Activated CD4-positive, alpha-beta T cell treated with anti-CD3 and anti-CD28 coated beads, Interleukin-2, amount 10 ng/mL, durations not matched to agents 7 days and 5 days (primary cell): ENCODE measurements around the gene SORCS2. TPM values are rescaled to one million over a fixed set of nuclear protein-coding genes. Genes with fewer than 3 reads are reported as not detected.

Source experiments
- CTCF ChIA-PET: fragments of 350-600 bp; sonication (Branson Sonifier 250); formaldehyde crosslinking; loops from one replicate; lab custom pipeline; 2021; ENCODE audit warnings: antibody characterized with exemption; lab: Charles Lee
- POLR2A ChIA-PET: fragments of 350-600 bp; sonication (Branson Sonifier 250); formaldehyde crosslinking; loops from one replicate; lab custom pipeline; 2021; ENCODE audit warnings: antibody characterized with exemption; lab: Charles Lee
- DNase-seq: peaks from one replicate; pipeline ENCODE4 v3.0.0-alpha.2; 2020
- H3K27ac Mint-ChIP-seq: one replicate; pipeline ENCODE4 v1.8.0; 2021; ENCODE audit warnings: mild to moderate bottlenecking, moderate library complexity, mixed read lengths
- H3K27me3 Mint-ChIP-seq: one replicate; pipeline ENCODE4 v1.8.0; 2021; ENCODE audit warnings: mixed read lengths
- H3K36me3 Mint-ChIP-seq: one replicate; pipeline ENCODE4 v1.8.0; 2021; ENCODE audit warnings: low read depth, mixed read lengths
- H3K4me1 Mint-ChIP-seq: one replicate; pipeline ENCODE4 v1.8.0; 2021; ENCODE audit warnings: mixed read lengths
- H3K4me3 Mint-ChIP-seq: one replicate; pipeline ENCODE4 v1.8.0; 2021; ENCODE audit warnings: mild to moderate bottlenecking, moderate library complexity, mixed read lengths
- H3K9me3 Mint-ChIP-seq: one replicate; pipeline ENCODE4 v1.8.0; 2021; ENCODE audit warnings: mixed read lengths
- total RNA-seq, 2 experiments: library from RNA; stranded (reverse); gene quantifications; one replicate each; pipeline ENCODE4 v1.2.3, GENCODE V29; 2021

SORCS2 gene
- total RNA-seq, 2 experiments from 2014 or later, result not detected

DNA sequence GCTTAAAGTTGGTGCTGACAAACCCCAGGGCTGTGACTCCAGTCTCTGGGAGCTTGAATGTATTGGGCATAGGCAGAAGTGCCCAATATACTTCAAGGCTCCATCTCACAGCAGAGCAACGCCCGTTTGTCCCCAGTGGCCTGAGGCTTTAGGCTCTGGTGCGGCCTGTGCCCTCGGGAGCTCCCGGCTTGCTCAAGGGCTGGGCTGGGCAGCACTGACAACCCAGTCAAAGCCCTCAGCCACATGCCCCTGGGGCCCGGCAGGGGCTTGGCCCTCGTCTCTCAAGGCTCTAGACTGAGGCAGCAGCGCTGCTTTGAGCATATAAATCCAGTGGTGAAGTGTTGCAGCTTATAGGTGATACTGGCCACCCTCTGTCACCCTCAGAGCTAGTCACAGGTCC lies 543.6 kb downstream of the SORCS2 start:
- Mint-ChIP-seq H3K27me3 (no peaks in the 10 kb centered on the region), H3K4me1 (no peaks in the 10 kb centered on the region), H3K9me3 (no peaks in the 10 kb centered on the region), H3K4me3 (no peak overlapping the region), H3K27ac (no peak overlapping the region), H3K36me3 (no peaks in the 10 kb centered on the region)
- no peak for DNase-seq
- POLR2A ChIA-PET, result no interaction called here
- CTCF ChIA-PET, result no interaction called here

DNA sequence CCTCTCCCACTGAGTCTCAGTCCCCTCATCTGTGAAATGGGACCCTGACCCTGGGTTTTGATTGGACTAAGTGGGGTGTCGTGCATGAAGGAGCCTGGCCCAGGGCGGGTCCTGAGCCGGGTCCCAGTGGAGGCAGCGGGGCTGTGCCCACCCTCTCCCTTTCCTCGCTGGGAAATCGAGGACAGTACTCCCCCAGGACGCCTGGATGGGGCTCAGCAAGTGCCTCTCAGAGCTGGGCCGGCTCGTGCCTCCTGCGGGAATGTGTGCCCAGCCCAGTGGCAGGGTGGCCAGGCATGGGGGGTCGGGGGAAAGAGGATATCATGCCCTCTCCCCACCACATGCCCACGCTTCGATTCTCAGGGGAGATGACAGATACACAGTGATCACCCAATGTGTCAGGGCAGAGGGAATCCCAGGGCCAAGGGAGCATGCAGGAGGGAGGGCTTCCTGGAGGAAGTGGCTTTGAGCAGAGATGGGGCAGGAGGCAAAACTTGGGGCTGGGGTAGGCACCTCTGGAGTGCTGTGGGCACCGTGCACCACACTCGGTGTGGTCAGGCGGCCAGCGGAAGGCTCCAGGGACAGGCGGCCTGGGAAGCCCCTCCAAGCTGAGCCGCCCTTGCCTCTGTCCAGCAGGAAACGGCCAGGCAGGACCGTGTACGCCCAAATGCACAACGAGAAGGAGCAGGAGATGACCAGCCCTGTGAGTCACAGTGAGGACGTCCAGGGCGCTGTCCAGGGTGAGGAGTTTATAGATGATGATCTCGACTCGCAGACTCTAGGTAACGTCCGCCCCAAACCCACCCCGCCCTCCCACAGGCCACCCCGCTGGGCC lies 544.3 kb downstream of the SORCS2 start:
- DNase-seq, result no peak
- H3K9me3 Mint-ChIP-seq, result no peaks in the 10 kb centered on the region
- H3K27ac Mint-ChIP-seq, result no peak overlapping the region
- ChIA-PET CTCF (no interaction called here), POLR2A (no interaction called here)
- no peaks in the 10 kb centered on the region for H3K36me3 Mint-ChIP-seq
- H3K4me1 Mint-ChIP-seq, result no peaks in the 10 kb centered on the region
- H3K4me3 Mint-ChIP-seq, result no peak overlapping the region
- H3K27me3 Mint-ChIP-seq, result no peaks in the 10 kb centered on the region

DNA sequence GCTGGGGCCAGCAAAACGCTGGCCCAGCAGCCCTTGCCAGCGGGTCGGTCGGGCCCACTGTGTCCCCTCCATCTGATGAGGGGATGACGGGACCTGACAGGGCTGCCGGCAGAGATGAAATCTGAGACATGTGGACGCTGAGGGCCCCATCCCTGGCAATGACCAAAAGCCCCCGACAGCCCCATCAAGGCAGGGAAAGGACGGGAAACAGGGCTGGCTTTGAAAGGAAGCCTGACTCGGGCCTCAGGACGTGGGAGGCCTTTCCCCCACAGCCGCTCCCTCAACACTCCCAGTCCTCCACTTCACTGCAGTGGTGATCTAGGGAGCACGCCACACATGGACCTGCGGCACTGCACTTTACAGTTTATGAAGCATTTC lies 544.9 kb downstream of the SORCS2 start:
- Mint-ChIP-seq H3K4me3 (no peak overlapping the region), H3K4me1 (no peaks in the 10 kb centered on the region), H3K9me3 (no peaks in the 10 kb centered on the region), H3K27me3 (no peaks in the 10 kb centered on the region), H3K27ac (no peak overlapping the region), H3K36me3 (no peaks in the 10 kb centered on the region)
- CTCF ChIA-PET, result no interaction called here
- POLR2A ChIA-PET, result no interaction called here
- DNase-seq, result no peak

DNA sequence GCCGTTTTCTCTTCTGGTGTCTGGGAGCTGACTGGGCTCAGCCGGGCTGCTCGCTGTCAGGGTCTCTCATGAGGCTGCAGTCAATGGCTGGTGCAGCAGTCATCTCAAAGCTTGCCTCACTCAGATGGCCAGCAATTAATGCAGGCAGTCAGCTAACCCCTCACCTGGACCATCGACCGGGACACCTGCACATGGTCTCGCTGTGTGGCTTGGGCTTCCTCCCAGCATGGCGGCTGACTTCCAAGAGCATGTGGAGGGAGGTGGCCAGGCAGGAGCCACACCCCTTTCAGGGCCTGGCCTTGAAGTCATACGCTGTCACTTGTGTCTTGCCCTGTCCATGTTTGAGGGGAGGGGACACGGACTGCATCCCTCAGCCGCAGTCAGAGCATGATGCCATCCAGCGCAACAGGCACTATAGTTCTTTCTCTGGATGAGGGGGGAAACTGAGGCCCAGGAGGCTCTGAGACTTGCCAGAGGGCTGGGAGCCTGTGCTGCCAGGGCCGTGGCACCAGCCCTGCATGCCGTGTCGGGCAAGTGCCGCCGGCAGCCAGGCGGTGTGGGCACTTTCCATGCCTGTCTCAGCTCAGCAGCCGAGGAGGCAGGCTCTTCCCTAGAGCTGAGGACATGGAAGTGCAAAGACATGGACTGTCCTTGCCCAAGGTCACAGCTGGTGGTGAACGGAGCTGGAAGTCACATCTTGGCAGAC lies 545.6 kb downstream of the SORCS2 start:
- H3K9me3 Mint-ChIP-seq, result no peaks in the 10 kb centered on the region
- H3K4me3 Mint-ChIP-seq, result no peak overlapping the region
- no peaks in the 10 kb centered on the region for H3K36me3 Mint-ChIP-seq
- H3K27me3 Mint-ChIP-seq, result no peaks in the 10 kb centered on the region
- DNase-seq, result no peak
- ChIA-PET CTCF (interaction anchor here (0.5 kb wide), 1 partner anchor 10 kb away, joined by 4 read pairs; no protein-coding TSS in a partner anchor), POLR2A (no interaction called here)
- no peaks in the 10 kb centered on the region for H3K4me1 Mint-ChIP-seq
- H3K27ac Mint-ChIP-seq, result no peak overlapping the region

DNA sequence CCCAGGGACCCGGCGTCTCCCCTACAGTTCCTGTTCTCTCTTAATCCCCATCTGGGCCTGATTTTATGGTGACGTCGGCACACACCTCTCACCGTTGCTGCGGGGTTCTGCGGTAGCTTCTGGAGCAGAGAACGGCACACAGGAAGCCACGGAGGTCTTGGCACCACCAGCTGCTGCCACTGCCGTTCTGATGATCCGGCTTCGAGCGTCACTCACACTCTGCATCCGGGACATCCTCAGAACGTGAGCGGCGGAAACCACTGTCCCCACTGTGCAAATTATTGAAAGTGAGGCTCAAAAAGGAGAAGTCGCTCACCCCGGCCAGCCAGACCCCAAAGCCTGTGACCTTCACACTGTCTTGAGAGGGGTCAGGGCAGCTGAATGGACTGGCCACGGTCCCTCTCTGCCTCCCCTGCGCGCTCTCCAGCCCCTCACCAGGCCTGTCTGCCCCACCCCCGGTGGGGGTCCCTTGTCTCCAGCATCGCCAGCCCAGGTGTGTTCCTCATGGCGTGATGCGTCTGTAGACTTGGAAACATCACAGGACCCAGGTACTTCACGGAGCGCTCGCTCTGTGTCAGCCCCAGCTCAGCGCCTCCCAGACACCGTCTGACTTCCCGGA lies 546.2 kb downstream of the SORCS2 start:
- Mint-ChIP-seq H3K27ac (no peak overlapping the region), H3K4me1 (no peaks in the 10 kb centered on the region), H3K27me3 (no peaks in the 10 kb centered on the region), H3K36me3 (no peaks in the 10 kb centered on the region), H3K4me3 (no peak overlapping the region), H3K9me3 (no peaks in the 10 kb centered on the region)
- no peak for DNase-seq
- ChIA-PET POLR2A (no interaction called here), CTCF (interaction anchor here (0.5 kb wide), 1 partner anchor 10 kb away, joined by 4 read pairs; no protein-coding TSS in a partner anchor)

DNA sequence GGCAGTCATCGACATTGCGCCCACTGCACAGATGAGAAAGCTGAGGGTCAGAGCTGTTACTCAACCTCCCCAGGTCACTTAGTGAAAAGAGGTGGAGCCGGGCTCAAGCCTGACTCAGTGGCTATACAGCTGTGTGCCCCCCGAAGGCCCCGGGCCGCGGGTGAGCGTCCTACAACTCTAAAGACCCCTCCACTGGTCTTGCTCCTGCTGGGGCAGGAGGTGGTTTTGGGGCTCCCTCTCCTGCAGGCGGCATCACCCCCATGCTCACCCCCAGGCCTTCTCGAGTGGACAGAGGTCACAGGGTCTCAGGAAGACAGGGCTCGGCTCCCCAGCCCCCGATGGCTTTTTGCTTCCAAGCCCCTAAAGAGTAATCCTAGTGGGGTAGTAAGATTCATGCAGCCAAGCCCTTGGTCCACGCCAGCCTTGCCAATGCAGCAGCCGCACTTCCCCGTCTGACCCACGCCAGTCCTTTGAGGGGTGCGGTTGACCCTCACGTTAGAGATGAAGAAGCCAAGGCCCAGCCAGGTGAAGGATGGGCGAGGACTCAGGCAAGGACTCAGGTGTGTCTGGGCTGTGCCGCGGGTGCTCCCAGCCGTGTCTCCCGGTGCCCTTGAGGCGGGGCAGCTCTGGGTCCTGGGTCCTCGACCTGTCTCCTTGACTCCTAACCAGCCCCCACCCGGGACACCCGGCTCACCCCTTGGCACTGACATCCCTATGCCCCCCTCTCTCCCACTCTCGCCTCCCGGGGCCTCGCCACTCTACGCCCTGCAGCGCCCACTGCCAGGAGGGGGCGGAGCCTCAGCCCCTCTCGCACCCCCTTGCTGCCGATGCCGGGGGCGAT lies 547.0 kb downstream of the SORCS2 start:
- H3K36me3 Mint-ChIP-seq, result no peaks in the 10 kb centered on the region
- no peaks in the 10 kb centered on the region for H3K27me3 Mint-ChIP-seq
- H3K4me3 Mint-ChIP-seq, result no peak overlapping the region
- no peaks in the 10 kb centered on the region for H3K9me3 Mint-ChIP-seq
- no peak for DNase-seq
- H3K27ac Mint-ChIP-seq, result no peak overlapping the region
- ChIA-PET CTCF (no interaction called here), POLR2A (no interaction called here)
- no peaks in the 10 kb centered on the region for H3K4me1 Mint-ChIP-seq

DNA sequence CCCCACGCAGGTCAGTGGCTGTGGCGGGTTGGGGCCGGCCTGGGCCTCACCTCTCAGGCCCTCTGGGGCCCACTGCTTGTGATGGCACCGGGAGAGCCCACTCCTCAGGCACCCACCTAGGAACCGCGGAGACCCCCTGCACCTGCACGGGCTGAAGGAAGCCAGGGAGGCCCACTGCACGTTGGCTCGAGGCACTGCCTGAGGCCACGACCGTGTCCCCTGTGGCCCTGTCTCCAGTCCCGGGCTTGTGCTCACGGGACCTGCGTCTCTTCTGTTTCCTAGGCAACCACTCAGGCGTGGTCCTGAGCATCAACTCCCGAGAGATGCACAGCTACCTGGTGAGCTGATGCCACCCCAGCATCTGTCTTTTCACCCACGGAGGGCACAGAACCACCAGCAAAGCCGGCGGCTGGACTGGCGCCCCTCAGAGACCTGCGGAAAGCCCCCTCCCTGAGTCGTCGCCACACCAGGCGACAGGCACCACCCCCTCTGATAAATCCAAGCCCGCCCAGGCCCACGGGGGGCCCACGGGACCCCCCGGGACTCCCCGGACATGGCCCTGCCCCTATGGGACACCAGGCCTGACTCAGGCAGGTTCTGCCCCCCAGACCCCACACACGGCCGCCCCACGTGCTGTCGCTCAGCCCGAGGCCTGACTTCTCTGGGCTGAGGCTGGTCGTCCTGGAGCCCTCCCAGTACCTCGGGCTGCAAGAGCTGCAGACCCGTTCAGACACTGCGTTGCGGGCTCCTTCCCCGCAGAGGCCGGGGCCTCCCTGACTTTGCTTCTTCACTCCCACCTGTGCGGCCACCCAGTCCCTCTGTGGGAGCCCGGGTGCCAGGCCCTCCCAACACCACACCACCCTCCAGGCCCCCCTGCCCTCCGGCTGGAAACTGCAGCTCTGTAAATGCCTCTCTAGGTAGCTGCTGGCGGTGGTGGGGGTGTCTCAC lies 547.9 kb downstream of the SORCS2 start:
- no peaks in the 10 kb centered on the region for H3K4me1 Mint-ChIP-seq
- no peaks in the 10 kb centered on the region for H3K27me3 Mint-ChIP-seq
- CTCF ChIA-PET, result no interaction called here
- no peak overlapping the region for H3K4me3 Mint-ChIP-seq
- H3K27ac Mint-ChIP-seq, result no peak overlapping the region
- no peaks in the 10 kb centered on the region for H3K36me3 Mint-ChIP-seq
- no peaks in the 10 kb centered on the region for H3K9me3 Mint-ChIP-seq
- POLR2A ChIA-PET, result no interaction called here
- DNase-seq, result no peak

DNA sequence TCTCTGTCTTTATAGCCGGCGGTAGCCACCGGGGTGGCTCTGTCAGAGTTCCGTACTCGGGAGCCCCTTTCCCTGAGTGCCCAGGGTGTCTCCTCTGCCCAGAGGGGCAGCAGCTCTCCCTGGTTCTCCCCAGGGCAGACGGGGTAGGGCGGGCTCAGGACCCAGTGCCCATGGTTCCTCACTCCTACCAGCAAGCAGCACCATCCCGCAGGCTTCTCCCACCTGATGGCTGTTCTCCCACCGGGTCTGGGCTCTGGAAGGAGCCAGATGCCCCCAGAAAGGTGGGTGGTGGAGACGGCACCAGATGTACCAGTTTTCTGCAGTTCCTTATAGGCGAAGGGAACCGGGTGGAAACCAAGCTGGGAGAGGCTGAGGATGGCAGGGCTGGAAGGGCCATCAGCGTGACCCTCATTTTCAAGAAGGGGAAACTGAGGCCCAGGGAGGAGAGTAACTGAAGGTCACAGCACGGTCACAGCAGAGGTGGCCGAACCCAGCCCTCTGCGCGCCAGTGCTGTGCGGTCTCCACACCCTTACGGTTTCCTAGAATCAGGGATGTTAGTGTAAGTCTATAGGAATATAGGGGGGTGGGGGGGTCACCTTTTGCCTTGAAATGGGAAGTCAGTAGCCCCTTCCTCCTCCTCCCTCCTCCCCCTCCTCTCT lies 548.7 kb downstream of the SORCS2 start:
- POLR2A ChIA-PET, result no interaction called here
- DNase-seq, result no peak
- Mint-ChIP-seq H3K27ac (no peak overlapping the region), H3K36me3 (no peaks in the 10 kb centered on the region), H3K4me3 (no peak overlapping the region), H3K4me1 (no peaks in the 10 kb centered on the region), H3K27me3 (no peaks in the 10 kb centered on the region), H3K9me3 (no peaks in the 10 kb centered on the region)
- CTCF ChIA-PET, result no interaction called here

DNA sequence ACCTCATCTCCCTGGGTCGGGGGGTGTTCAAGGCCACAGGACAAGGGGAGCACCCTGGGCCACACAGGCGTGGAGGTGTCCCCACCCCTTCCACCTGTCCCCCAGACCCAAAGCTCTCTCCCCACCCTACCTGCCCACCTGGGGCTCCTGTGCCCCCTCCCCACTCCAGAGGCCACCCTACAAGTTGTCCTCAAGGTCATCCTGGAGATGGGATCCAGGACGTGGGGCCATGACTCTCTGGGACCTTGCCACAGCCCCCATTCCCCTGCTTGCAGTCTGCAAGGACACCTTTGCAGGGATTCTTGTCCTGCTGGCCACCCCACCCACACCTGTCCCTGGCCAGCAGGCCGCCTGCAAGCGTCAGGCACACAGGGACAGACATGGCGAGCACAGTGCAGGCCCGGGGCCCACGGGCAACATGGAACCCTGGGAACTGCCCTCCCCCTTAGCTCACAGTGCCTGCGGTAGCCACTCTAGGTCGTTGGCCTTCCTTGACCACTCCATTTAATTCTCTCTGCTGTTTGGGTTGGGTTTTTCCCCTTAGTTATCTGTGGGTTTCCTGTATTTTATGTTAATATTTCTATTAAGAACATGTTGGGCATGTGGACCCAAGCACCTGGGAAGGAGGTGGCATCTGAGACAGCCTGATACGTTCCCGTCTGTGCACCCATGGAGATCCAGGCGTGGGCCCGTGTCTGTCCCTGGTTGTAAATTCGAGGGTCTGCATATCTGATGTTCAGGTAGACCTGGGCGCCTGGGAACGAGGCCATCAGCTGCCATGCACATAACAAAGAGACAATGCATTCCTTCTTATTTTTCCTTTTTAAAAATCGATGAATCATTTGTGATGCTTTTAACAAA lies 549.8 kb downstream of the SORCS2 start:
- CTCF ChIA-PET, result no interaction called here
- Mint-ChIP-seq H3K4me3 (no peak overlapping the region), H3K4me1 (no peaks in the 10 kb centered on the region), H3K27ac (no peak overlapping the region), H3K9me3 (no peaks in the 10 kb centered on the region), H3K36me3 (no peaks in the 10 kb centered on the region), H3K27me3 (no peaks in the 10 kb centered on the region)
- POLR2A ChIA-PET, result no interaction called here
- no peak for DNase-seq

DNA sequence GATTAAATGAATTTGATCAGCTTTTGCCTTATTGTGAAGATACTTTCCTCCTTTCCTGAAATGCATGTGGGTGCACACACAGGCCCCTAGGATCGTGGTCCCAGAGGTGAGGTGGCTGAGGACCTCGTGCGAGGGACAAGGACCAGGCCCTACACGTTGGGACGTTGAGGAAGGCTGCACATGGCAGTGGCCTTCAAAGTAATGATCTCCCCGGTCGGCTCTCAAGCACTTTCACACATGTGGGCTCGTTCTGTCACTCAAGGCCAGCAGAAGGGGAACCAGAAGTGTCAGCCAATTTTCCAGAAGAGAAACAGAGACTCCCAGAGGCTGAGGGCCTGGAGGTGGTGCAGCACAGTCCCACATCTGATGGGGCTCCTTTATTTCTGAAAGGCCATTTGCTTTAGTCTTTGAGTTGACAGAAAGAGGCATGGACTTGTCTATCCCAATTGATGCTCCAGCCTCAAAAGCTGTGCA lies 550.5 kb downstream of the SORCS2 start:
- no peak overlapping the region for H3K4me3 Mint-ChIP-seq
- no peak overlapping the region for H3K27ac Mint-ChIP-seq
- POLR2A ChIA-PET, result no interaction called here
- H3K36me3 Mint-ChIP-seq, result no peaks in the 10 kb centered on the region
- H3K4me1 Mint-ChIP-seq, result no peaks in the 10 kb centered on the region
- CTCF ChIA-PET, result no interaction called here
- no peak for DNase-seq
- H3K9me3 Mint-ChIP-seq, result no peaks in the 10 kb centered on the region
- no peaks in the 10 kb centered on the region for H3K27me3 Mint-ChIP-seq
